GM18873 (cell line): Measurements from ENCODE around the gene PDE6A.
A peak's percentile ranks its signal among the peaks of the same experiment; 100 is the strongest.
"Not testable (repeated sequence)": the region's sequence is repeated elsewhere in the genome, so short reads cannot be mapped to it uniquely, and the experiment has no call there.

Experiments used
- ATAC-seq: cut with Tn5 transposase; IDR thresholded peaks from one replicate; pipeline ENCODE4 v1.9.1; 2021; ENCODE audit warnings: mild to moderate bottlenecking, moderate library complexity, moderate number of reproducible peaks; ENCODE audit not compliant: unreplicated experiment, low FRiP score

PDE6A gene

DNA sequence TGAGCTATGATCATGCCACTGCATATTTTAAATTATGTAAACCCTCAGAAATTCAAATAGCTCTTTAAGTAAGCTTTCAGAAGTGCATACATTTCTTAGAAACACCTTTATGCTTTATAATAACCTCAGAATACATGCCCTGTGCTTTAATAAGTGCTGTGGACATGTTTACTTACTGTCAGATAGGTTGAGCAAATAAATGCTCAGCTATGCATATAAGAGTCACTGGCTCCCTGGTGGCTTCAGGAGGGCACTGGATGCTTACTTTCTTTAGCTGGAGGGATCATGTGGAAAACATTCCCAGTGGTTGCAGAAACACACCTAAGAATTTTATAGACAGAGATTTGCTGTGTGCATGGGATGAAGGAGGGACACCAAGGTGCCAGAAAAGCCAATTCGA is 74.4 kb downstream of the PDE6A start:
- no peak for ATAC-seq

DNA sequence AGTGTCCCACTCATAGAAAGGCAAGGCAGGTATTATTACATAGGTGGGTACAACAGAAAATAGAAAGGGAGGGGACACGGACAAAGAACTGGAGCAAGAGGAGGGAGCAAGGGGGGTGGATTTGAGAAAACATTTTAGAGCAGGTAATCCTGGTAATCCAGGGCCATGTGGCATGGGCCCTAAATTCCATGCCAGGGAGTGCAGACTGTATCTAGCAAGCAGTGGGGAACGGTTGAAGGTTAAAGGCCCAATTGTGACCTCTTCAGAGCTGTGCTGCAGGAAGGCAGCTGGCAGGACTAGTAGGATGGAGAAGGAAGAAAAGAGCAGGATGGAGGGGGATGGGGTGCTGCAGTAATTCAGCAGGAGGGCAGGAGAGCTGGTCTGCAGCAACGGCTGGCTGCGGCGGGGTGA is 75.2 kb downstream of the PDE6A start:
- ATAC-seq: no peak

DNA sequence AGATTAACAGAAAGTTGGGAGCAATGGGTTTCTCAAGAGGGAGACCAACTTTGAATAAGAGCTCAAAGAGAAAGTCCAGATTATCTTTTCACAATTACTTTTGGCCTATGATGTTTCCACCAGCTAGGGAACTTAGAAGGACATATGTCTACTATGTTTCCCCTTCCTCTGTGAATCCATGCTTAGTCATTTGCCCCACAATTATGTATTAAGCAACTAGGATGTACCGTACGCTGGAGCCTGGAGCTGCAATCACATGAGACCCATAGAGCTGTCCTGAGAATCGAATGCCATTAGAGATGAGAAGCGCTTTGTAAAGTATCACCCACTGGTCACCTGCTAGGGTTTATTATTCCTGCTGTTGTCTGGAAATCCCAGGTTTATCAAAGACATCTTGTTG is 78.8 kb downstream of the PDE6A start:
- no peak for ATAC-seq

DNA sequence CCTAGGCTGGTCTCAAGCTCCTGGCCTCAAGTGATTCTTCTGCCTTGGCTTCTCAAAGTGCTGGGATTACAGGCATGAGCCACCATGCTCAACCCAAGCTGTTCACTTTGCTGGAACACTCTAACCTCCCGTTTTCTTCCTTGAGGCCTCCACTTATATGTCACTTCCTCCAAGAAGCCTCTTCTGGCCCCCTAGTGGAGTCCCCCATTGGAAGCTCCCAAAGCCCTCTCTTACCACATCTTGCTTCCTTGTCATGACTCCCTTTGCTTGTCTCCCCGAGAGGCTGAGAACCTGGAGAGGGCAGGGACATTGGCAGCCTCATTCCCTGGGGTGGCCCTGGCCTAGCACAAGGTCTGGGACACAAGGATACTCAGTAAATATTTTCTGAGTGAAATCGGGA is 80.8 kb downstream of the PDE6A start:
- ATAC-seq: no peak

DNA sequence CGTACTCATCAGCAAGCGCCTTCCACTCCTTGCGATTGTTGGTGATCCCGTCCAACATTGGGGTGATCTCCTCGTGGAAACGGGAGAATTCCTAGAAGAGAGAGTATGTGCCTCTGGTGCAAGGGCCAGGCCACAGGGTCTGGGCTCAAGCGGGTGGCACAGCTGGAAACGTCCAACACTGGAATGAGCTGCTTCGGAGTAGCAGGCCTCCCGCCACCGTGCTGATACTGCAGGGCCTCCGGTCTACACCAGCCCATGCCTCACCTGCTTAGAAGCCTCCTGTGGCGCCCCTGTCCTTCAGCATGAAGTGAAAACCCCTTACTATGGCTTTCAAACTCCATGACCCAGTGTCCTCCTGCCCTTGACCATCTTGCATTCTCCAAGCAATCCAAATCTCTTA is 81.4 kb downstream of the PDE6A start:
- no peak for ATAC-seq

DNA sequence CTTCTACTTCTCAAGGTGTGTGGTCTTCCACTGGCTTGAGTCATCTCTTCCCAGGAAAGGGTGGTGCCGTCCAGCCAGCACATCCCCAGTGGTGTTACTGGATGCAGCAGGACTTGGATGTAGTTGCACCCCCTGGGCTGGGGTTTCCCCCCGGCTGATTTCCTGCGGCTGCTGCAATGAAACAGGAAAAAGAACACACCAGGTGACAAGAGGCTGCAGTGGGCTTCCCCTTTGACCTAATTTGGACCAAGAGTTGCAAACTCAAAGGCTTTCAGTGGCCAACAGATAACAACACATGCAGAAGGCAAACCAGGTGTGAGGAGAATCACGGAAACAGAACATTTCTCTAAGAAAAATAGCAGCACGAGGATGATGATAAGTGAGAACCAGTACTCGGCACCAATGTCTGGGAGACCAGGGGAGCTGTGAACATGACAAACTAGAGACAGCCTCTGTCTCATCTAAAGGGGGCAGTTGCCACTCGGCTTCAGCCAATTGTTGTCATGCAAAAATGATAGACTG is 83.7 kb downstream of the PDE6A start:
- peak; percentile 91 for ATAC-seq

DNA sequence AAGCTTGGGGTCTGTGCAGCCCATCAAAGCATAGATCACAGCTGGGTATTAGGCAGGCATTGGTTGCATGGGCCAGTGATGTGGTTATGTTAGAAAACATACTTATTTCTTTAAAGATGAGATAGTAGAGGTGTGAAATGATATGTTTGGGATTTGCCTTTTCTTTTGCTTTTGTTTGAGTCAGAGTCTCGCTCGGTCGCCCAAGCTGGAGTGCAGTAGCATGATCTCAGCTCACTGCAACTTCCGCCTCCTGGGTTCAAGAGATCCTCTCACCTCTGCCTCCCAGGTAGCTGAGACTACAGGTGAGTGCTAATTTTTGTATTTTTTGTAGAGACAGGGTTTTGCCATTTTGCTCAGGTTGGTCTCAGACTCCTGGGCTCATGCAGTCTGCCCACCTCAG is 84.8 kb downstream of the PDE6A start:
- no peak for ATAC-seq

DNA sequence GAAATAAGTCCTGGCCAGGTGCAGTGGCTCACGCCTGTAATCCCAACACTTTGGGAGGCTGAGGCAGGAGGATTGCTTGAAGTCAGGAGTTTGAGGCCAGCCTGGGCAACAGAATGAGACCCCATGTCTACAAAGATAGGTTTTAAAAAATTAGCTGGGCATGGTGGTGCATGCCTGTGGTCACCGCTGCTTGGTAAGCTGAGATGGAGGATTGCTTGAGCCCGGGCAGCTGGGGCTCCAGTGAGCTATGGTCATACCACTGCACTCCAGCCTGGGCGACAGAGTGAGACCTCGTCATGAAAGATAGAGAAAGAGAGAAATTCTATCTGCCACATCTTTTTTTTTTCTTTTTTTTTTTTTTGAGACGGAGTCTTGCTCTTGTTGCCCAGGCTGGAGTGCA is 86.1 kb downstream of the PDE6A start:
- not testable (repeated sequence) for ATAC-seq

DNA sequence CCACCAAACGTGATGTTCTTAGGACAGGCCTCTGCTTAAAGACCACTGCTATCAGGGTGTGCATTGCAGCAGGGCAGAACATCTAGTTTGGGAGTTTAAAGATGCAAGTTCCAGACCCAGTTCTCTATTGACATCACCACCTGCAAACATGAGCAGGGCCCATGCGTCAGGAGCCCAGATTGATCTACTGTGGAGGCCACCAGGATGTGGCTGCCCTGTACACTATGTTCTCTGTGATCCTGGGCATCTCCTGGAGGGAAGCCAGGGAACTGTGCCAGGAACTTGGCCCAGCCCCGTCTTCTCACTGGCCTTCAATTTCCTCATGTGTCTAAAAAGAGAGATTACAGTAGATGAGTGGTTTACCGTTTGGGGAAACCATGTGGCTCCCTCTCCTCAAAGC is 87.1 kb downstream of the PDE6A start:
- ATAC-seq: no peak

DNA sequence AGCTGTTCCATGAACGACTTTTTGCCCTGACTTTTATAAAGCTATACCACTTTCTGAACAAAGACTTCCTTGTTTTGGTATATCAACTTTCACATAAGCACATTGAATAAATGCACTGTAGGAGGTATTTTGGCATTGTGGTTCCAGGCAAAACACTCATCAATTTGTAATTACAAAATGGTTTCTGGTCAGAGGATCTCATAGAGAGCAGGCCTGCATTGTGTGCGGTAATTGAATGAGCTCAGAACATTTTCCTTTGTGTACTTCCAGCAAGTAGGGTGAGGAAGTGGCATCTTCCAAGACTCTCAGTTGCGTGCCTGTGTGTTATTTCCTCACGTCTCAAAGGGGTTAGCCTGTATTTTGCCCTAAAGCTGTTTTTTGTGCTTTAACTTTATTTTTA is 89.2 kb downstream of the PDE6A start:
- no peak for ATAC-seq

DNA sequence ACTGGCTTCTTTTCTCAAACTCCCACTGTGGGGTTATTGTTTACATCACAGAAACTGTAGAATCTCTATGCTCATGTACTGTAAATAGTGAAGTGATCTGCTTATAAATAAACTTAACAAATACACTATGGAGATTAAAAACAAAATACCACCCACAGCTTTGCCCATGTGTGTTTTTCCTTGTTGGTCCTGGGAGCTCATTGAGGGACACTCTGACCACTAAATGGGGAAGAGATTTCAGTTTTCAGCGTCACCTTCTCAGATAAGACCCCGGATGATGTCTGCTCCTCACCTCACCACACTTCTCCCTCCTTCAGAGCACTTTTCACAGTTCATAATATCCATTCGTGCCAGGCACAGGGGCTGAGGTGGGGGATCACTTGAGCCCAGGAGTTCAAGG is 89.7 kb downstream of the PDE6A start:
- ATAC-seq: no peak

DNA sequence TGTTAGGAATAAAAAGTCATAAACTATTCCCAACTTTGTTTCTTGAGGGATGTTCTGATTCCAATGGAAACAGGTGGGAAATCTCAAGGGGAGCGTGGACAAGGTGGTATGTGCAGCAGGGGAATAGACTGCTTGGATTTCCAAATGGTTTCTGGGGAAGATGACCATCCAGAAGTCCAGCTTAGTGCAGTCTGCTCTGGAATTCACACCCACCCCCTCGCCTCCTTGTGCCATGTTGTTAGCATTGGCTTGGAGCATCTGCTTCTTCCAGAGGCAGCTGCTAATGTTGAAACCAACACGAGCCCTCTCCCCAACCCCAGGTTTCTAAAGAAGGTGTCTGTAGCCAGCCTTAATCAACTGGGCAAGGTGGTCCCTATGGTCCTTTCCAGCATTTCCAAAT is 90.9 kb downstream of the PDE6A start:
- ATAC-seq: no peak

DNA sequence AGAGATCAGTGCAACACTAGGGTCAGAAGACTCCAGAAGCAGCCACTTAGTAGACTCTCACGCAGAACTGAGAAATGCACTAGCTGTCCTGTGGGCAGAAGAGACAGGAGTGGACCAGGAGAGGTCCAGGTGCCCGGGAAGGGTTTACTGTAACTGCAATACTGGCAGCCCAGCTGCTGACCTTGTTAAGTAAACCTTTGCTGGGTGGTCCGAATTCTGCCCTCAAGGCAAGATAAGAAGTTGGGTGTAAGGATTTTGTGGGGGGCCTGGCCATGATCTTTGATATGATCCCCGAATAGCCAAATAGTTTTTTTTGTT is 91.3 kb downstream of the PDE6A start:
- no peak for ATAC-seq

DNA sequence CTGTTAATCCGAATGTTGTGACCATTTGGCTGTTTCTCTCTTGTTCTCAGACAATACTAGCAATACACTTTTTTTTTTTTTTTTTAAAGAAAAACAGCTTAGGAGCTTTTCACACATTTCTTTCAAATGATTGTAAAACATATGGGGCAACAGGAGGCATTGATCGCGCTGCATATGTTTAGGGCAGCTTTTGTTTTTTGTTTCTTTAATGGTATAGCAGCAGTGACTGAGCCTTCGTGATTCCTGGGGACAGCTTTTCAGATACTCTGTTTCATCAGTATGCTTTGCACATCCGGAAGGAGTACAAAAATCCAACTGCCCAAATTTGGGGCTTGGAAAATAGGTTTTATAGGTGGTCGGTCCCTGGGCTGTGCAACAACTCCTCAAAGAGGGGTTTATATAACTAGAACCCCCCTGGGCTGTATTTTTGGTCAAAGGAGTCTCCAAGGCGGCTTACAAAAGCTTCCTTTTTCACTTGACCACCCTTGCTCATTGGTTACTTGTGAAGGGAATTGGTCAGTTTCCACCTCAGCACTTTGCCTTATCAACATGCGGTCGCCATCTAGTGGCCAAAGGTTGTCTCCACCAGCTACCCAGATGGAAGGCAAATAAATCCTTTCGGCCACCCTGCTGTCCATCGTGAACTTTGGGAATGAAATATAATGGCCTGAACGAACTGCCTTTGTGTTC is 91.8 kb downstream of the PDE6A start:
- ATAC-seq: peak; percentile 53

DNA sequence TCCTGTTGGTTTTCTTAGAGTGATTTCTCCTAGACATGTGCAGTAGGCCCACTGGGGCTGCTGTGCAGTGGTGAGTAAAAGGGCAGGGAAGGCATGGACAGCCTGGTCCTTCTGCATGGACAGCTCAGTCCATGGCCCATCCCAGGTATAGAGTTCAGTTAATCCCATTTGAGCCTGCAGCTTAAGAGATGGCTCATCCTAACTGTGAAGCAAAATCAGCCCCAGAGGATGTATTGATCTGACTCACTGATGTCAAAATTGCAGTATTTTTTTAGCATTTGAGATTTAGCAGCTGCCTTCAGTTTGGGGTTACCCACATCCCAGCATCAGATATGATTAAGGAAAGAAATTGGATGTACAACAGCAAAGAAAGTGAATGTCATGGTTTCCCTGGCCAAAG is 93.4 kb downstream of the PDE6A start:
- ATAC-seq: no peak

DNA sequence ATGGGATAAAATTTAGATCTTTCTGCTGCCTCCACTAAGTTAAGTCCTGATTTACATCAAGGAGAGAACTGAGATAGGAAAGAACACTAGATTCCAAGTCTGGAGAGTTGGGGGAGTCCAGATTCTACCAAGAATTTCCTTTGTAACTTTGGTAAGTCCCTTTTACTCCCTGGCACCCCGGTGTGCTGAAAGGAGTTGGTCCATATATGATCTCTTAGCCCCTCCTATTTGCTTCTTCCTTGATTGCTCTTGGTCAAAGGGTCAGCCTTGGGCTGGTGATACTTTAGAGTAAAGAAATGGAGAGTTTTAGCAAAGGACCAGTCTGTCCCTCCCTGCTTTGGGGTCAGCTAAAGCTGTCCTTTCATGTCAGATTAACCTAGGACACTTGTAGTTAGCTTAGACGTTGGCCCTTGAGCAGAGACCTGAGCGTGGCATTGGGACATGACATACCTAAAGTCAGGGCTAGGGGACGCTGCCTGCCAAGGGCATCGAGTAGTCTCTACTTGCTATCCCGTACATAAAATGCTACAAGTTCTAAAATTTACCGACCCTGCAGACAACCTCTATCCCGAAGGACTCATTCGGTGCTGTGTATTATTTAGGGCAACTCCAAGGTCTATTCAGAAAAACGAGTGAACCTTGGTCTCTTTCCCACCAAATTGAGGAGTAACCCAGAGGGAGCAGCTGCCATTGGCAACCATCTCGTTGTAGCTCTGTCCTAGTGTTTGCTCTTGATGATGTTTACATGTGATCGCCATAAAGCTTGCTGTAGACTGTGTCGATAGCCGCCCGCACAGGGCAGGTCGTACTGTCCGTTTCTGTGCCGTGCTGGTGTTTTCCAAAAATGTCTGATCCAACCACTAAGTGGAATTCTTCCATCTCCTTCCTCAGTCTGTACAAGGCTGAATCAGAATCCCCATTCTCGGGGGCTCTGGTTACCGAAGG is 94.4 kb downstream of the PDE6A start:
- no peak for ATAC-seq

DNA sequence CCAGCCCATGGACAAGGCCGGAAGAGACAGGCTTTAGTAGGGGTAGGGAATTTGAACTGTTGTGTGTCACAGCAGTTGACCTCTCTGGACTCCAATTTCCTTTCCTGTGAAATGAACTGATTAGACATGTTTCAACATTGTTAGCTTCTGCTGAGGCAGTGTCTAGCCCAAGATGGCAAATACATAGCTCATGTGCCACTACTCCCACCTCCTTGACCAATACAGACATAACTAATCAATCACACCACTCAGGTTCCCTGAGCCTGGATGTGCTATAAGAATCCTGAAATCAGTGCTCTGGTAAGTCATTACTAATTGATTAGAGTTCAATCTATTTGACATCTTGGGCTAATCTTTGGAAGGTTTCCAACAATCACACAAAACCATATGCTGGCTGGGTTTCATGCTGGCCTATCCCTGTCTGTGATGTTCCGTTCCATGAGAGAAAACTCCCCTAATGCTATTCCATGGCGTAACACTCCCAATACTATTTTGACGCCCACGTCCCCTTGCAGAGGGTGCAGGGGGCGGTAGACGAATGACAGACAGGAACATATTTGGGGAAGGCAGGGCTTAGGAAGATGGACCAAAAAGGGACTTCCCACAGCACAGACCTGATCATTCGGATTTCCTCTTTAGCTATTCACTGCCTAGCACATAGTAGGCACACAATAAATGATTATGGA is 95.2 kb downstream of the PDE6A start:
- no peak for ATAC-seq

DNA sequence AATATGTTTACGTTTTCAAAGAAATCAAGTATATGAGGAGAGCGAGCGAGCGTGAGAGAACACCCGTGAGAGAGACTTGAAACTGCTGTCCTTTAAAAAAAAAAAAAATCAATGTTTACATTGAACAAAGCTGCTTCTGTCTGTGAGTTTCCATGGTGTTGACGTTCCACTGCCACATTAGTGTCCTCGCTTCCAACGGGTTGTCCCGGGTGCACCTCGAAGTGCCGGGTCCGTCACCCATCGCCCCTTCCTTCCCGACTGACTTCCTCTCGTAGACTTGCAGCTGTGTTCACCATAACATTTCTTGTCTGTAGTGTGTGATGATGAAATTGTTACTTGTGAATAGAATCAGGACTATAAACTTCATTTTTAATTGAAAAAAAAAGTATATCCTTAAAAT is 97.0 kb downstream of the PDE6A start:
- ATAC-seq: no peak

DNA sequence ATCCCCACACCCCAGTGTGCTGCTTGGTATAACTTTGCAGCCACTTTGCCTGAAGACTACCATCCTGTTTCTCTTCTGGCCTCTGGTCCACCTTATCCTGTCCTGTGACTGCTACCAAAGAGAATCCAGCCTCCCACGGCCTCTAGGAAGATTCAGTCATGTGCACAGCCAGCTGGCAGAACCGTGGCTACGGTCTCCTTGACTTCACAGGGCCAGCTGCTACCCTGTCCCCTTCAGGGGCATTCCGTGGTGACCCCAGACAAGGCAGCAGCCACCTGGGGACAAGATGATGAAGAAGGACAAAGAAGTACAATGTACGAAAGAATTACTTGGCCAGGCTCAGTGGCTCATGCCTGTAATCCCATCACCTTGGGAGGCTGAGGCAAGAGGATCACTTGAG is 98.6 kb downstream of the PDE6A start:
- ATAC-seq: no peak

DNA sequence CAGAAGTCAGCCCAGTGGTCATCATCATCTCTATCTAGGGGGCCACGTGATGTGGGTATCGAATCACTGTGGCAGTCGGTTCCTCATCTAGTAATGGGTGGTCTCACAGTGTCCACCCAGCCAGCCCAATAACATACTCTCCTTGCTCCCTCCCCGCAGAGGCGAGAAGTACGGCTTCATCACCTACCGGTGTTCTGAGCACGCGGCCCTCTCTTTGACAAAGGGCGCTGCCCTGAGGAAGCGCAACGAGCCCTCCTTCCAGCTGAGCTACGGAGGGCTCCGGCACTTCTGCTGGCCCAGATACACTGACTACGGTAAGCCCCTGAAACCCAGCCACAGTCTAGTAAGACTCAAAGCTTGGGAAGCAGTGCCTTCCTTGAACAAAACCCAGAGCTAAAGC is 99.0 kb downstream of the PDE6A start:
- ATAC-seq: no peak
